ENCODE measurements around the gene SYCP1. TPM values are rescaled to one million over a fixed set of nuclear protein-coding genes. Genes with fewer than 3 reads are reported as not detected.

SYCP1 gene
- total and polyA plus RNA-seq, 2 of the 13 experiments (the other 11 are each of a cell fraction or from before 2014, with no cell fraction given): not detected

- ChIA-PET POLR2A (no interaction called here), CTCF (ENCODE audit: low intra/inter-chr PET ratio, low total read pairs) (no interaction called here)
- Histone ChIP-seq H4K20me1 (ENCODE audit: insufficient read depth, low read length) (no peaks in the 10 kb centered on the region), H3K4me2 (ENCODE audit: low read depth, low read length) (no peak overlapping the region), H3K9me3 (ENCODE audit: low read length) (no peaks in the 10 kb centered on the region), H2AFZ (ENCODE audit: low read length) (no peak overlapping the region), H3K27me3 (ENCODE audit: control insufficient read depth in 1 of 2, insufficient read depth in 2 of 2, low read length in 2 of 2) (no peaks in the 10 kb centered on the region), H3K36me3 (replicated peaks in 1 of 2; ENCODE audit: control insufficient read depth in 1 of 2, insufficient read depth in 2 of 2, low read length in 2 of 2) (no peaks in the 10 kb centered on the region), H3K9ac (ENCODE audit: insufficient read depth, low read depth, low read length) (no peak overlapping the region), H3K4me1 (ENCODE audit: insufficient read depth, low read length) (no peaks in the 10 kb centered on the region), H3K79me2 (ENCODE audit: insufficient read depth, low read length) (no peaks in the 10 kb centered on the region), H3K4me3 (replicated peaks in 1 of 3; ENCODE audit: insufficient read depth in 1 of 3, low read depth in 2 of 3, low read length in 3 of 3) (no peak overlapping the region), H3K27ac (ENCODE audit: extremely low read length, insufficient read depth, low read length) (no peak overlapping the region)
- FAIRE-seq (no peak), ATAC-seq (no peak), DNase-seq (ENCODE audit: low spot score) (no peak)
- intact Hi-C loops (cut with micrococcal nuclease; ENCODE audit: unreplicated experiment) (no loop called here), in situ Hi-C loops (cut with HindIII; ENCODE audit: extremely low pct_ligation_motif_present, low pct_unique_long_range_greater_than_20kb) (no loop called here)
- WGBS (ENCODE audit: low lambda C conversion rate): 2% methylated on average over 3 of the region's 3 CpGs
- BruUV-seq (replicated peaks): no TSS peak
- TF ChIP-seq ARHGAP35 (CRISPR knock-in tag; IDR thresholded peaks at IDR 0.05; ENCODE audit: borderline replicate concordance) (no peak), ZNF512B (CRISPR knock-in tag; IDR thresholded peaks at IDR 0.05; ENCODE audit: borderline replicate concordance) (no peak), JUN (CRISPR knock-in tag; IDR thresholded peaks at IDR 0.05) (no peak), THYN1 (CRISPR knock-in tag; IDR thresholded peaks at IDR 0.05; ENCODE audit: borderline replicate concordance, low read depth) (no peak), KLF11 (CRISPR knock-in tag; IDR thresholded peaks at IDR 0.05) (no peak), MTF2 (CRISPR knock-in tag; IDR thresholded peaks at IDR 0.05; ENCODE audit: borderline replicate concordance) (no peak), ZBTB46 (CRISPR knock-in tag; IDR thresholded peaks at IDR 0.05; ENCODE audit: borderline replicate concordance) (no peak), ZNF660 (CRISPR knock-in tag; IDR thresholded peaks at IDR 0.05; ENCODE audit: borderline replicate concordance, low read depth) (no peak), ZFYVE20 (CRISPR knock-in tag; IDR thresholded peaks at IDR 0.05; ENCODE audit: borderline replicate concordance, low read depth) (no peak), RNF219 (CRISPR knock-in tag; IDR thresholded peaks at IDR 0.05) (no peak), HOXA9 (CRISPR knock-in tag; IDR thresholded peaks at IDR 0.05; ENCODE audit: borderline replicate concordance) (no peak), HNRNPLL (IDR thresholded peaks at IDR 0.05; ENCODE audit: low read depth, low read length, poor library complexity, severe bottlenecking) (no peak), RARG (CRISPR knock-in tag; IDR thresholded peaks at IDR 0.05; ENCODE audit: low read depth) (no peak), THRA (CRISPR knock-in tag; IDR thresholded peaks at IDR 0.05; ENCODE audit: borderline replicate concordance) (no peak), MTERF4 (CRISPR knock-in tag; IDR thresholded peaks at IDR 0.05) (no peak)
Observed at GRCh38 chr1:114861384-114861783, 6.7 kb downstream of the SYCP1 start.
